NCI-H774 (cell line): ENCODE results near the gene TBC1D22B.
"Not testable (repeated sequence)": the region's sequence is repeated elsewhere in the genome, so short reads cannot be mapped to it uniquely, and the experiment has no call there.

Experiments
- DNase-seq: peaks from one replicate; lab custom pipeline; 2025; lab: John Stamatoyannopoulos, UW

TBC1D22B gene

GRCh38 chr6:37303891-37304503 is 46.4 kb downstream of the TBC1D22B start:
- DNase-seq, result no peak

DNA sequence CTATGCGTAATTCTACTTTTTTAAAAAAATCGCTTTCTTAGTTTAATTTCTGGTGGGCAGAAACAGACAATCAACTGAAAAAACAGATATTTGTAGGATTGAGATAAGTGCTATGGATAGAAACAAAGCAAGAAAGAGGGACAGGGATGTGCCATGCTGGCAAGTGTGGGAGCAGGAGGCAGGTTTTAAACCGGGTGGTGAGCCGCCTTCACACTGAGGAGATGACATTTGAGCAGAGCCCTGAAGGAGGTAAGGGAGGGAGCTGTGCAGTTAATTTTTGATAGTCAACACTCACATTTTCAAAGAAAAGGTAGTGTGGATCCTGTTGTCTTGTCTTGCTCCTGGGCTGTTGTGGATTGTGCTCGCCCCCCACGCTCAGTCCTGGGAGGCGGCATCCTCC is 47.2 kb downstream of the TBC1D22B start:
- no peak for DNase-seq

DNA sequence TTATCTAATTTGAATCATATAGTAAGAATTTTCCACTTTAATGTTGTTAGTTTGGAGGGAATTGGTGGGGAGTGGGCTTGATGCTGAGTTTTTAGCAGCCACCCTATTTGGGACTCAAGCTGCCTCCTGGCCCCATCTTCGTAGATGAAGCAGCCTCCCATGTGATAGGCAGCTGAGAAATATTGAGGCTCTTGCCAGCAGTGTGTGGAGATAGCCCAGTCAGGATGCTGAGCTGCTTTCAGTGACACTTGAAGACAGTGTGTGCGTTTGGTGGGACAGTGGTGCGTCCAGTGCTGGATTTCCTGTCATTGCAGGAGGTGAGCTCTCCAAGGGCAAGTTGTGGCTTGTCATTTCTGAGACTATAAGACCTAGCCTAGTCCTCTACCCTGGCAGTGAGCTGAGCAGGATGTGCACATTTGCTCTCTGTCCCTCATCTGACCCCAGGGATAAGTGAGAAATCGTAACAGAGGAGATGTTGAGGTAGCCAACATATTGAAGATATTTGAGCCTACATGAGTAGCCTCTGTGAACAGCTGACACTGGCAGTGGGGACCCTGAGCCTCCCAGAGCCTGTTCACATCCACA is 48.4 kb downstream of the TBC1D22B start:
- no peak for DNase-seq

DNA sequence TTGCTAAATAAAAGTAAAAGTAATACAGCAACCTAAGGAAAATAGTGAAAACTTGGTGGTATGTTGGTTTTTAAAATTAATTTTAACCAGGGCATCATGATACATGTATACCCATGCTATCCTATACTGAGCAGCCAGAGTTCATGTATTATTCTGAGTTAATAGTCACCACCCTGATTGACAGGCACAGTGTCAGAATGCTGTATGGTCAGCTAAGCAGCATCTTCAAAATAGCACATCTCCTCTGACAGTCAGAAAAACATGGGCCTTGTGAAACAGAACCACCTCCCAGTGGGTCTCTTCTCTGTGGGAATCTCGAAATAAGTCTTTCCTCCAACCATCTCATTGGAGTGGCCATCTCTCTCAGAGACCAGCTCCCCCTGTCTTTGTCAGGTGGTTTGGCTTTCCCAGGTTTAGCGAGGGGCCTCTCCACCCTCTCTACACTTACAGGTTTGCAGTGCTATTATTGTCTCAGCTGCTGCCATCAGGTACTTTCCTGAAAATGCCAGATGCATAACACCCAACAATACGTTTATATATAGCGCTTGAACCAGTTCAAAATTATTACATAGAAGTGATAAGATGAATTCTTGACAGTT is 49.2 kb downstream of the TBC1D22B start:
- peak; percentile 38 for DNase-seq

GRCh38 chr6:37307484-37307883 is 49.9 kb downstream of the TBC1D22B start:
- not testable (repeated sequence) for DNase-seq

GRCh38 chr6:37308069-37308815 is 50.7 kb downstream of the TBC1D22B start:
- DNase-seq, result peak; percentile 85

DNA sequence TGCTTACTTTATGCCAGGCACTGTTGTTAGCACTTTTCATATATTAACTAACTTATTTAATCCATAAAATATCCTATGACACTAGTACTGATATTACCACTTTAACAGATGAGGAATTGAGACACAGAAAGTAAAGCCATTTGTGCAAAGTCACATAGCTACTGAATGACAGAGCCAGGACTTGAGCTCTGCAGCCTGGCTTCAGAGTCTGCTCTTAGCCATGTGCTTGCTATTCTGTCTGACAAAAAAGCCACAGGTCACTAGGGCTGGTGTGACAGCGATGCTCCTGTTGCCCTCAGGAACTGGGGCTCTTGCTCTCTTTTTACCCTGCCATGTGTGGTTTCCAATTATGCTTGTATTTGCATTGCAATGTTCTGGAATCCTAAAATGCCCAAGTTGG is 51.5 kb downstream of the TBC1D22B start:
- DNase-seq, result no peak

GRCh38 chr6:37309692-37310091 is 52.1 kb downstream of the TBC1D22B start:
- no peak for DNase-seq

- DNase-seq, result no peak
These were observed 53.4 kb downstream of the TBC1D22B start for GRCh38 chr6:37310966-37311365.

DNA sequence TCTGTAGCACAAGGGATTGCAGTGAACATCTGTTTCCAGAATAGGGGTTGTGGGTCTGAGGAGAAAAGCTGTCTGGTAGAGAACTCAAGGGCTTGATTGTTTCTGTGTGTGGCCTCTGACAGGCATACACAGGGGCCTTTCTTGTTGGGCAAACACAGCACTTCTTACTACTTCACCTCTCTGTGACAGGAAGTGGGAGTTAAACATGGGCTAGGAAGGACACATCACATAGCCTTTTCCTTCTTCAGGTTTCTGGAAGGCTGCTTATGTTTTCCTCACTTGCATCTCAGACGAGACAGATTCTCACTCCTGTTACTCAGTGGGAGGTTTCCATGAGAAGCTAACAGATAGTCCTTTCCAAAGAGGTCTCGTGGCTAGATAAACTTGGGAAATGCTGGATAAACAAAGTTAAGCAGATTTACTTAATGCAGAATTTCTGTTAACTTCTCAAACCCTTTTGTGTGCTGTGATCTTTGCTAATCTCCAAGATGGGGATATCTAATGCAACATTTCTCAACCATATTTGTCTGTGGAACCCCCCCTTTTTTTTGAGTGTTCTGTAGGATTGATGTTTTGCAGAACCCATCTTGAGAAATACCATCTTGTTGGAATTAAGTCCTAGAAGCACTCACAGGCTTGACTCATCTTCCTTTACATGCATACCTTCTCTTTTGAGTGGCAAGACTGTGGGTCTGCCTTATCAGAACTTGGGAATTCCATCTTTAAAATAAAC is 54.3 kb downstream of the TBC1D22B start:
- no peak for DNase-seq

DNA sequence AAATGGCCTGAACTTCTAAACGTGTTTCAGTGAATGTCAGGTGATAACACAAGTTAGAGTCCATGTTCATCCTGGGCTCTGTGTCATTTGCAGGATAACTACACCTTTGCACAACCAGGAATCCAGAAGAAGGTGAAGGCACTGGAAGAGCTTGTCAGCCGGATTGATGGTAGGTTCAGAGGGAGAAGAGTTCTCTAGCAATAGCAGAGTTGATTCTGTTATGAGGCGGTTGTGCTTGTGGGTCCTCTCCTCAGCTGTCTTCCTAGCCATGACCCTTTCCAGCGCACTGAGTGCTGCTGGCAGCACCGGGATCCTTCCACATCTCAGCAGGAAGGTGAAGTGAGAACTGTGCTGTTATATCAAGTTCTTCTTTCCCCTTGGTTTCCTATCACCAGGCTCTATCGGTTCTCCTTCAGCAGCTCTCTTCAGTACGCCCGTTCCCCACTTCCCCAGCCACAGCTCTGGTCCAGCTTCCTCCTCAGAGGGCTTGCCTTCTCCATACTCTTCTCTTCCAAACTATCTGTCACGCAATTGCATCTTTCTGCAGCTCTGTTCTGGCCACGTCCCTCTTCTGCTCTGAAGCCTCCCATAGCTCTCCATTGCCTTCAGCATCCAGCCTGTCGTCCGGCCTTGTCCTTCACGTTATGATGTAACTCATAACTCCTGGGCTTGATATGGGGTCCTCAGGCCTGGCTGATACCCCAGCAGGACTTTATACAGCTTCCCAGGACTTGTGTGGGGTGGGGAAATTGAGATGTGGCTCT is 56.3 kb downstream of the TBC1D22B start:
- DNase-seq, result no peak

DNA sequence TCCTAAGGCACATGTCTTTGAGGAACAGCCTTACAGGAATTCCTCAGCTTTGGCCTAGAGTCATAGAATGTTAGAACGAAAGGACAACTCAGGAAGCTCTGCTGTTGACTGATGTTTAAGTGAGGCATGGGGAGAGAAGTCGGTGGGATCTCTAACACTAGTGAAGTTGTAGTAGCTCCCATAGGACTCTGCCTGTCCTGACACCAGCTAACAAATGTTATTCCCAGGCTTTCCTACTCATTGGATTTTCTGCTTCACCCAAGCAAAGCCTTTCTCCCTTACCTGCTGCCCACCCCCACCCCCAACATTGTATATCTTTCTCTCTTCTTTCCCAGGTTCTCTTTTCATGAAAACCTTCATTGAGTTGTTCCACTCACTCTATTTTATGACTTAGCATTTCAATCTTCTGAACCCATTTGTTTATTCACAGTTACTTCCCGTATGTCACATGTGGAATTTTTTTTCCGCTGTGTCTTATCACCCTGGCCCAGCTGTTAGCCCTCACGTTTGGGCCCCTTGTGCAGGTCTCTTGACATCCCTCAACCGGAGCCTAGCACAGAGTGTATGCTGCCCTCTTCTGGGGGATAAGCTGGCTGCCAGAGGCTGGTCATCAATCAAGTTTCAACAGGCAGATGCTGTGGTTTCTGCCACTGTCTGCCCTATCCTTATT is 57.0 kb downstream of the TBC1D22B start:
- no peak for DNase-seq

DNA sequence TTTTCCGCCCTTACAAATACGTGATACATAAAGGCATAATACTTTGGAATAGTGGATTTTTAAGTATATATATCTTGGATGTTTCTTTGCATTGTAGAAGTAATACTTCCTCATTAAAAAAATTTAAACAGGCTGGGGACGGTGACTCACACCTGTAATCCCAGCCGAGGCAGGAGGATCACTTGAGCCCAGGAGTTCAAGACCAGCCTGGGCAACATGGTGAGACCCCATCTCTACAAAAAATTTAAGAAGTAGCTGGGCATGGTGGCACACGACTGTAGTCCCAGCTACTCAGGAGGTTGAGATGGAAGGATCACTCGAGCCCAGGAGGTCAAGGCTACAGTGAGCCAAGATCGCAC is 57.6 kb downstream of the TBC1D22B start:
- no peak for DNase-seq

GRCh38 chr6:37316071-37316470 is 58.5 kb downstream of the TBC1D22B start:
- DNase-seq, result no peak

DNA sequence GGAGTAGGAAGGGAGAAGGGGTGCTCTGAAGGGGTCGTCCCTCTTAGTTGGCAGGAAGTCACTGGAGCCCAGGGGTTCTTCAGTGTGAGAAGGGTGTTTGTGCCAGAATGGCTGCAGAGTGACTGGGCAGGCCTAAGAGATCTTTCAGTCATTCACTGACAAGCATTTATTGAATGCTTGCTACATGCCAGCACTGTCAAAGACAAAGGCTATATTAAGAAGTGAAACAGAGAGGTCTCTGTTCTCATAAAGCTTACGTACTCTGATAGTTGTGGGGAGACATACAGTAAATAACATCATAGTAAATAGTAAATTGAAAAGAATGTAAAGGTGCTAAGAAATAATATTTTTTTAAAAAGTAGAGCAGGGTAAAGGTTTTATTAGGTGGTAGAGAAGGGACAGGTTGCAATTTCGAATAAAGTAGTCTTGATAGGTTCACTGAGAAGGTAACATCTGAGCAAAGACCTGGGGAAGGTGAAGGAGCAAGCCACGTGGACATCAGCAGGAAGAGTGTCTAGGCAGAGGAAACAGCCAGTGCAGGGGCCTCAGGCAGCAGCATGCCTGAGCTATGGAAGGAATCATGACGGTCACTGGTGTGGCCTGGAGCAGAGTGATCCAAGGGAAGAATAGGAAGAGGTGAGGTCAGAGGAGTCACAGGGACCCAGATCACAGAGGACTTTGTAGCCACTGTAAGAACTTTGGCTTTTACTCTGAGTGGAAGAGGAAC is 59.9 kb downstream of the TBC1D22B start:
- DNase-seq, result no peak

DNA sequence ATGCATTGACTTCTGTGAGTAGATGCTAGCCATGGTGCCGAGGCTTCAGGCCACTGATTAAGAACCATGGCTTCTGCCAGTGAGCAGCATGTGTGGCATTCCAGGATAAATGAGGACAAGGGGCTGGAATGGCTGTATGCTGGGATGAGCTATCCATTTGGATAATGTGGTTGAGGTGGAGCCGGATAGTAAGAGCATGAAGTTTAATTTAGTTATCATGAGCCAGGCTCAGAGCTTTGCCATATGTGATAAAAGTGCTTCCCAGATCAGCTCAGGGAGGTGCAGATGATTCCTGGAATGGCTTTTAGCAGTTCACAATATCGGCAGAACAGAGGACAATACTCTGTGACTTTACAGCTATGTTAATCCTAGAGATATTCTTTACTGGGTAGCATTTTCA is 61.6 kb downstream of the TBC1D22B start:
- no peak for DNase-seq

DNA sequence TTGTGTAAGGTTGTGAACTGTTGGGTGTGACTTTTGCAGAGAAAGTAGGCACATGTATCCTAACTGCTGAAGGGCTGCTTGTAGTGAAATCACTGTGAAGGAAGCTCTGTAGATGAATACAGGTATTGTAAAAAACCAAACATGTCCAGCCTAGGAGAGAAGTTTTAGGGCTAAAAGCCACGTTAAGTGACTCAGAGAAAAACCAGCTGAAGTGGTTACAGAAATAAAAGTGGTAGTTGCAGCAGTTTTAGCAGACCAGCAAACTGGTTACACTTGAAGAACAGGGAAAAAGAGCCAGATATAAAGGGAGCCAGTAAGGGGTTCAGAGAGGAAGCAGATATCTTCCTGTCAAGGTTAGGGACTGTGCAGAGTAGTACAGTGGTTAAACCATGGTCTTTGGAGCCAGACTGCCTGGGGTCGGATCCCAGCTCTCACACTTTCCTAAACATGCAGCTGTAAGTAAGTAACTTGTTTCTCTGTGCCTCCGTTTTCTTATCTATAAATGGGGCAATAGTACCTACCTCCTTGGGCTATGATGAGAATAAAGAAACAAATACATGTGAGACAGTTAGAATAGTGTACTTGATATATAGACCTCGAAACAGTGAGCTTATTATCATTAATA is 62.4 kb downstream of the TBC1D22B start:
- no peak for DNase-seq

DNA sequence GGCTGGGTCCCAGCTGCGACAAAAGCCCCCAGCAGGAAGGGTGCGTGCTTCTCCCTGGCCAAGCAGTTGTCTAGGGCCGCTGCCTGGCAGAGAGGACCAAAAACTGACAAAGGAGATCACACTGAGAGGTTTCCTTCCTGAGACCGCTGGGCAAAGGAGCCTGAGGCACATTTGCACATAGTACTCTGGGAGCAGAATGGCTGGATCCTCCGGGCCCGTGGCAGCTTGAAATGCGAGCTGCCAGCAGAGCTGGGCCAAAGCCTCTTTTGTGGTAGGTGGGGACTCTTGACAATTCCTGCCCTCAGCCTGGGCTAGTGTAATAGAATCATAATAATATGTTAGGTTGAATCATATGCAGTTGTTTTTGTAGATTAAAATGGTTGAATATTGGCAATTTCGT is 63.1 kb downstream of the TBC1D22B start:
- DNase-seq, result no peak

DNA sequence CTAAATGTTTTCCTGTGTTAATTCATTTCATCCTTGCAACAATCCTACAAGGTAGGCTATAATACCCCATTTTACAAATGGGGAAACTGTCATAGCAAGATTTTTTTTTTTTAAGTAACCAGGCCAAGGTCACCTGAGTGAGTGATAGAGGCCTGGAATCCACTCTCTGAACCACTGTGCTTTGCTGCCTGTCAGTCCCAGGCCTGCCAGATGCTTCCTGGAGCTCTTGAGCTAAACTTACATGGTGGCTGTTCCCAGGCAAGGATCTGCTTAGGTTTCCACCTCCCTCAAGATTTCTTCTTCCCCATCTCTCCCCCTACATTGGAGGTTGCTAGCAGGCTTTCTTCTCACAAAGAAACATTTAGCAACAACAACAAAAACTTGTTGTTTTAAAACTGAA is 63.5 kb downstream of the TBC1D22B start:
- no peak for DNase-seq
